PC-9 (cell line): ENCODE data around the gene MYH16. TPM values are rescaled to one million over a fixed set of nuclear protein-coding genes. Genes with fewer than 3 reads are reported as not detected.
"Not testable (repeated sequence)": the region's sequence is repeated elsewhere in the genome, so short reads cannot be mapped to it uniquely, and the experiment has no call there.

ENCODE experiments used
- BruUV-seq: library from RNA; stranded (reverse); fragments of 400-500 nt; replicated peaks from 2 replicates; lab custom pipeline; 2021; lab: Mats Ljungman, UMichigan
- CTCF ChIA-PET: fragments of 300-600 bp; sonication (Branson Sonifier 250); formaldehyde crosslinking; loops from one replicate; lab custom pipeline; 2022; ENCODE audit warnings: antibody characterized with exemption; lab: Charles Lee
- POLR2A ChIA-PET: fragments of 300-600 bp; sonication (Branson Sonifier 250); formaldehyde crosslinking; loops from one replicate; lab custom pipeline; 2022; ENCODE audit warnings: antibody characterized with exemption; ENCODE audit not compliant: unreplicated experiment; lab: Charles Lee
- DNase-seq, 2 experiments: peaks; one replicate each; pipeline versions ENCODE4 v3.0.0 to v3.0.0-alpha.2; 2015 to 2022; ENCODE audit warnings: mixed read lengths in 1 of 2
- H2AFZ ChIP-seq: fragments of 200-600 bp; sonication (generic); 2 replicates; pipeline ENCODE4 v1.8.1; 2017; ENCODE audit warnings: antibody characterized with exemption
- H3F3A ChIP-seq: fragments of 200-600 bp; sonication (generic); 2 replicates; pipeline ENCODE4 v1.8.1; 2017; ENCODE audit warnings: antibody characterized with exemption, mild to moderate bottlenecking, low read depth; ENCODE audit not compliant: insufficient read depth
- H3K27ac ChIP-seq: fragments of 200-600 bp; sonication (generic); 2 replicates; pipeline ENCODE4 v1.6.1; 2016; ENCODE audit warnings: mixed run types
- H3K27me3 ChIP-seq: fragments of 200-600 bp; sonication (generic); 2 replicates; pipeline ENCODE4 v1.6.1; 2016; ENCODE audit warnings: low read depth, mixed run types; ENCODE audit not compliant: insufficient read depth
- H3K36me3 ChIP-seq: fragments of 200-600 bp; sonication (generic); 2 replicates; pipeline ENCODE4 v1.6.1; 2016; ENCODE audit warnings: low read depth, mixed run types
- H3K4me1 ChIP-seq: fragments of 200-600 bp; sonication (generic); replicated peaks from 2 replicates; pipeline ENCODE4 v1.6.1; 2016; ENCODE audit warnings: mixed run types; ENCODE audit not compliant: insufficient read depth
- H3K4me2 ChIP-seq: fragments of 200-600 bp; sonication (generic); 2 replicates; pipeline ENCODE4 v1.6.1; 2017; ENCODE audit warnings: mixed run types
- H3K4me3 ChIP-seq: fragments of 200-600 bp; sonication (generic); 2 replicates; pipeline ENCODE4 v1.6.1; 2016; ENCODE audit warnings: mixed run types
- H3K79me2 ChIP-seq: fragments of 200-600 bp; sonication (generic); 2 replicates; pipeline ENCODE4 v1.6.1; 2017; ENCODE audit warnings: low read depth, mixed run types
- H3K9me2 ChIP-seq: fragments of 200-600 bp; sonication (generic); 2 replicates; pipeline ENCODE4 v1.8.1; 2017; ENCODE audit warnings: mild to moderate bottlenecking; ENCODE audit not compliant: insufficient read depth
- H3K9me3 ChIP-seq: fragments of 200-600 bp; sonication (generic); 2 replicates; pipeline ENCODE4 v1.8.1; 2016; ENCODE audit warnings: low read depth; ENCODE audit not compliant: insufficient read depth
- H4K20me1 ChIP-seq: fragments of 200-600 bp; sonication (generic); 2 replicates; pipeline ENCODE4 v1.8.1; 2017; ENCODE audit not compliant: insufficient read depth
- EZH2 ChIP-seq: fragments of 200-600 bp; sonication (generic); IDR thresholded peaks from 2 replicates; pipeline ENCODE4 v1.8.0; 2017; ENCODE audit warnings: antibody characterized with exemption, low read depth
- intact Hi-C: fragments of 100-400 bp; cut with micrococcal nuclease; formaldehyde crosslinking; loops from one replicate; pipeline ENCODE4 v1.10.0; 2022; ENCODE audit not compliant: unreplicated experiment
- total RNA-seq: library from RNA; stranded (reverse); gene quantifications from 2 replicates; pipeline ENCODE4 v1.2.3, GENCODE V29; 2021
- TF ChIP-seq, protein P1 (sequence below): fragments of 200-600 bp; sonication (generic); conservative IDR thresholded peaks from 2 replicates; pipeline ENCODE4 v1.6.1; 2017; ENCODE audit warnings: mixed run types, antibody characterized with exemption, mild to moderate bottlenecking, moderate library complexity

MYH16 gene
- total RNA-seq, 1 experiment from 2014 or later: 18.0 TPM

DNA sequence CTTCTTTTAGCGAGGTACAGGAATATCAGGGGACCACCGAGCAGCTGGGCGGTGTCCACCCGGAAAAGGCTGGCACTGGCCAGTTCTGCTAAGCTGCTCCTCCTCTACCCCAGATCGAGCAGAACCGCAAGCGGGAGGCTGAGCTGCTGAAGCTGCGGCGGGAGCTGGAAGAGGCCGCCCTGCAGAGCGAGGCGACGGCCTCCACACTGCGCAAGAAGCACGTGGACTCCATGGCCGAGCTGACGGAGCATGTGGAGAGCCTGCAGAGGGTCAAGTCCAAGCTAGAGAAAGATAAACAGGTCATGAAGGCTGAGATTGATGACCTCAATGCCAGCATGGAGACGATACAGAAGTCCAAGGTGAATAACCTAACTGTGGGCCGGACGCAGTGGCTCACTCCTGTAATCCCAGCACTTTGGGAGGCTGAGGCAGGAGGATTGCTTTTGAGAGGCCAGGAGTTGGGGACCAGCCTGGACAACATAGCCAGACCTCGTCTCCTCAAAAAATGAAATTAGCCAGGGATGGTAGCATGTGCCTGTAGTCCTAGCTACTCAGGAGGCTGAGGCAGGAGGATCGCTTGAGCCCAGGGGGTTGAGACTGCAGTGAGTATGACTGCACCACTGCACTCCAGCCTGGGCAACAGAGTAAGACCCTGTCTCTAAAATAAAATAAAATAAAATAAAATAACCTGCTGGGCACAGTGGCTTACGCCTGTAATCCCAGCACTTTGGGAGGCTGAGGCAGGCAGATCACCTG lies 15.3 kb downstream of the MYH16 start:
- no peaks in the 10 kb centered on the region for H3K36me3 ChIP-seq
- no peaks in the 10 kb centered on the region for H3K4me1 ChIP-seq
- no peak for DNase-seq
- H2AFZ ChIP-seq: no peak overlapping the region
- H4K20me1 ChIP-seq: no peaks in the 10 kb centered on the region
- TF ChIP-seq, protein P1, sequence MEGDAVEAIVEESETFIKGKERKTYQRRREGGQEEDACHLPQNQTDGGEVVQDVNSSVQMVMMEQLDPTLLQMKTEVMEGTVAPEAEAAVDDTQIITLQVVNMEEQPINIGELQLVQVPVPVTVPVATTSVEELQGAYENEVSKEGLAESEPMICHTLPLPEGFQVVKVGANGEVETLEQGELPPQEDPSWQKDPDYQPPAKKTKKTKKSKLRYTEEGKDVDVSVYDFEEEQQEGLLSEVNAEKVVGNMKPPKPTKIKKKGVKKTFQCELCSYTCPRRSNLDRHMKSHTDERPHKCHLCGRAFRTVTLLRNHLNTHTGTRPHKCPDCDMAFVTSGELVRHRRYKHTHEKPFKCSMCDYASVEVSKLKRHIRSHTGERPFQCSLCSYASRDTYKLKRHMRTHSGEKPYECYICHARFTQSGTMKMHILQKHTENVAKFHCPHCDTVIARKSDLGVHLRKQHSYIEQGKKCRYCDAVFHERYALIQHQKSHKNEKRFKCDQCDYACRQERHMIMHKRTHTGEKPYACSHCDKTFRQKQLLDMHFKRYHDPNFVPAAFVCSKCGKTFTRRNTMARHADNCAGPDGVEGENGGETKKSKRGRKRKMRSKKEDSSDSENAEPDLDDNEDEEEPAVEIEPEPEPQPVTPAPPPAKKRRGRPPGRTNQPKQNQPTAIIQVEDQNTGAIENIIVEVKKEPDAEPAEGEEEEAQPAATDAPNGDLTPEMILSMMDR: no peak
- TF ChIP-seq EZH2: no peak
- CTCF ChIA-PET: interaction anchor here (0.7 kb wide), 1 partner anchor 189 kb away, joined by 5 read pairs; no protein-coding TSS in a partner anchor
- H3K27me3 ChIP-seq: no peaks in the 10 kb centered on the region
- H3K4me2 ChIP-seq: no peak overlapping the region
- no peaks in the 10 kb centered on the region for H3K9me3 ChIP-seq
- H3F3A ChIP-seq: no peaks in the 10 kb centered on the region
- intact Hi-C loops: no loop called here
- H3K79me2 ChIP-seq: no peaks in the 10 kb centered on the region
- POLR2A ChIA-PET: no interaction called here
- H3K9me2 ChIP-seq: no peaks in the 10 kb centered on the region
- no peak overlapping the region for H3K27ac ChIP-seq
- H3K4me3 ChIP-seq: no peak overlapping the region
- no TSS peak for BruUV-seq

DNA sequence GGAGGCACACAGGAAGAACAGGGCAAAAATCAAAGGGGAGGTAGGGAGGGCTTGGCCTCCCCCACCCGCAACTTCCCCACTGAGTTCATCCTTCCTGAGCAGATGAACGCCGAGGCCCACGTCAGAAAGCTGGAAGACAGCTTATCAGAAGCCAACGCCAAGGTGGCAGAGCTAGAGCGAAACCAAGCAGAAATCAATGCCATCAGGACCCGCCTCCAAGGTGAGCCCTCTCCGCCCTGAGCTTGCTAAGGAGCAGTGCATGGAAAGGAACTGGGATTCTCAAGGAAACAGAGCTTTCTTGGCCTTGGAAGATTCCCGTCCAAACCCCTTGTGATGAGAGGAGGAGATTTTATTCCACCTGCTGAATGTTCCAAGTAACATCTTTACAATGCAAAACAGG lies 16.5 kb downstream of the MYH16 start:
- intact Hi-C loops: no loop called here
- Histone ChIP-seq H3K27me3 (no peaks in the 10 kb centered on the region), H3K9me2 (no peaks in the 10 kb centered on the region), H3K9me3 (no peaks in the 10 kb centered on the region), H3K4me3 (no peak overlapping the region), H4K20me1 (no peaks in the 10 kb centered on the region), H3K4me1 (no peaks in the 10 kb centered on the region), H3K27ac (no peak overlapping the region), H3K36me3 (no peaks in the 10 kb centered on the region), H3F3A (no peaks in the 10 kb centered on the region), H3K79me2 (no peaks in the 10 kb centered on the region), H2AFZ (no peak overlapping the region), H3K4me2 (no peak overlapping the region)
- TF ChIP-seq, protein P1: no peak
- TF ChIP-seq EZH2: no peak
- BruUV-seq: no TSS peak
- no peak for DNase-seq
- CTCF ChIA-PET: interaction anchor here (0.7 kb wide), 1 partner anchor 192 kb away, joined by 5 read pairs; no protein-coding TSS in a partner anchor
- POLR2A ChIA-PET: interaction anchor here (0.6 kb wide), 2 partner anchors 232 to 959 kb away, joined by 3 to 6 read pairs; no protein-coding TSS in a partner anchor

DNA sequence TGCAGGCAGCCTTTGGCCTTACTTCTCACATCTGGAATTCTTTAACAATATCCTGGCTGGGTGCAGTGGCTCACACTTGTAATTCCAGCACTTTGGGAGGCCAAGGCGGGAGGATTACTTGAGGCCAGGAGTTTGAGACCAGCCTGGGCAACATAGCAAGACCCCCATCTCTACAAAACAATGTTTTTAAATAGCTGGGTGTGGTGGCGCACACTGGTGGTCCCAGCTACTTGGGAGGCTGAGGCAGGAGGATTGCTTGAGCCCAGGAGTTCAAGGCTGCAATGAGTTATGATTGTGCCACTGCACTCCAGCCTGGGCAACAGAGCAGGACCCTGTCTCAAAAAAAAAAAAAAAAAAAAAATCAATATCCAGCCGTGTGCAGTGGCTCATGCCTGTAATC lies 17.5 kb downstream of the MYH16 start:
- H3F3A ChIP-seq, H3K9me2 ChIP-seq, H3K4me1 ChIP-seq, CTCF ChIA-PET, H2AFZ ChIP-seq, H3K4me3 ChIP-seq, H3K27me3 ChIP-seq, H3K79me2 ChIP-seq, H3K4me2 ChIP-seq, intact Hi-C loops, H3K9me3 ChIP-seq, DNase-seq, BruUV-seq, H3K27ac ChIP-seq, H4K20me1 ChIP-seq, H3K36me3 ChIP-seq: not testable (repeated sequence)
- POLR2A ChIA-PET: interaction anchor here (0.6 kb wide), 1 partner anchor 209 kb away, joined by 3 read pairs; no protein-coding TSS in a partner anchor
